H9 (cell line): ENCODE data around the gene NOP53. TPM values are rescaled to one million over a fixed set of nuclear protein-coding genes. Genes with fewer than 3 reads are reported as not detected.

ENCODE experiments used
- DNase-seq: peaks from one replicate; pipeline ENCODE4 v3.0.0-alpha.2; 2017
- H2AFZ ChIP-seq: one replicate; pipeline ENCODE4 v1.6.1; 2013; ENCODE audit warnings: mild to moderate bottlenecking, low read length, control low read depth, moderate library complexity
- H2AK5ac ChIP-seq: 2 replicates; pipeline ENCODE4 v1.6.1; 2013; ENCODE audit warnings: low read length, control low read depth, mixed read lengths; ENCODE audit not compliant: insufficient read length
- H2BK120ac ChIP-seq: one replicate; pipeline ENCODE4 v1.6.1; 2013; ENCODE audit warnings: low read depth, mild to moderate bottlenecking, low read length, control low read depth, inconsistent platforms; ENCODE audit not compliant: poor library complexity, severe bottlenecking
- H2BK12ac ChIP-seq: 2 replicates; pipeline ENCODE4 v1.6.1; 2013; ENCODE audit warnings: low read length, control low read depth, mixed read lengths, low read depth; ENCODE audit not compliant: insufficient read length
- H2BK15ac ChIP-seq: 2 replicates; pipeline ENCODE4 v1.6.1; 2013; ENCODE audit warnings: low read depth, low read length, control low read depth
- H2BK20ac ChIP-seq: one replicate; pipeline ENCODE4 v1.6.1; 2013; ENCODE audit warnings: low read depth, mild to moderate bottlenecking, low read length, control low read depth, inconsistent platforms; ENCODE audit not compliant: poor library complexity, severe bottlenecking
- H2BK5ac ChIP-seq: 2 replicates; pipeline ENCODE4 v1.6.1; 2013; ENCODE audit warnings: low read length, control low read depth, mixed read lengths; ENCODE audit not compliant: insufficient read length
- H3K14ac ChIP-seq: 2 replicates; pipeline ENCODE4 v1.6.1; 2013; ENCODE audit warnings: low read length, control low read depth; ENCODE audit not compliant: insufficient read depth
- H3K18ac ChIP-seq: 2 replicates; pipeline ENCODE4 v1.6.1; 2013; ENCODE audit warnings: low read depth, mild to moderate bottlenecking, mixed read lengths, low read length, control low read depth; ENCODE audit not compliant: insufficient read length
- H3K23ac ChIP-seq: 2 replicates; pipeline ENCODE4 v1.6.1; 2013; ENCODE audit warnings: low read length, control low read depth, mixed read lengths, low read depth; ENCODE audit not compliant: insufficient read length
- H3K23me2 ChIP-seq: 2 replicates; pipeline ENCODE4 v1.6.1; 2013; ENCODE audit warnings: low read depth, mild to moderate bottlenecking, mixed read lengths, low read length, control low read depth; ENCODE audit not compliant: insufficient read length, poor library complexity, severe bottlenecking
- H3K27ac ChIP-seq: 2 replicates; pipeline ENCODE4 v1.5.1; 2013; ENCODE audit warnings: low read length, control low read depth, mixed read lengths, low read depth; ENCODE audit not compliant: insufficient read length
- H3K27me3 ChIP-seq: 2 replicates; pipeline ENCODE4 v1.6.1; 2013; ENCODE audit warnings: low read length, control low read depth, inconsistent platforms; ENCODE audit not compliant: insufficient read depth
- H3K4ac ChIP-seq: 2 replicates; pipeline ENCODE4 v1.6.1; 2013; ENCODE audit warnings: low read depth, mild to moderate bottlenecking, control low read depth, inconsistent platforms, low read length, moderate library complexity
- H3K4me1 ChIP-seq: 2 replicates; pipeline ENCODE4 v1.6.1; 2013; ENCODE audit warnings: low read length, control low read depth, inconsistent platforms; ENCODE audit not compliant: insufficient read depth
- H3K4me2 ChIP-seq: 2 replicates; pipeline ENCODE4 v1.6.1; 2013; ENCODE audit warnings: low read length, control low read depth, mixed read lengths; ENCODE audit not compliant: insufficient read length, insufficient read depth
- H3K56ac ChIP-seq: 2 replicates; pipeline ENCODE4 v1.6.1; 2013; ENCODE audit warnings: low read depth, mild to moderate bottlenecking, mixed read lengths, low read length, control low read depth; ENCODE audit not compliant: insufficient read length
- H3K79me1 ChIP-seq: 2 replicates; pipeline ENCODE4 v1.6.1; 2013; ENCODE audit warnings: low read depth, mild to moderate bottlenecking, moderate library complexity, low read length, control low read depth, inconsistent platforms; ENCODE audit not compliant: insufficient read depth, poor library complexity, severe bottlenecking
- H3K79me2 ChIP-seq: 2 replicates; pipeline ENCODE4 v1.6.1; 2013; ENCODE audit warnings: low read length, control low read depth, inconsistent platforms; ENCODE audit not compliant: insufficient read depth
- H3K9ac ChIP-seq: 2 replicates; pipeline ENCODE4 v1.6.1; 2013; ENCODE audit warnings: low read length, control low read depth, mixed read lengths; ENCODE audit not compliant: insufficient read length; ENCODE audit errors: extremely low read depth
- H3K9me3 ChIP-seq: one replicate; pipeline ENCODE4 v1.6.1; 2013; ENCODE audit warnings: low read depth, low read length, inconsistent platforms; ENCODE audit not compliant: control insufficient read depth
- H3T11ph ChIP-seq: one replicate; pipeline ENCODE4 v1.6.1; 2013; ENCODE audit warnings: mild to moderate bottlenecking, low read length, control low read depth, inconsistent platforms
- H4K20me1 ChIP-seq: one replicate; pipeline ENCODE4 v1.6.1; 2013; ENCODE audit not compliant: control insufficient read depth, insufficient read length, insufficient read depth
- H4K5ac ChIP-seq: 2 replicates; pipeline ENCODE4 v1.6.1; 2013; ENCODE audit warnings: low read depth, mild to moderate bottlenecking, mixed read lengths, low read length, control low read depth; ENCODE audit not compliant: insufficient read length
- H4K8ac ChIP-seq: replicated peaks from 2 replicates; pipeline ENCODE4 v1.6.1; 2013; ENCODE audit warnings: low read length, control low read depth, mixed read lengths, low read depth; ENCODE audit not compliant: insufficient read length
- H4K91ac ChIP-seq: 2 replicates; pipeline ENCODE4 v1.6.1; 2013; ENCODE audit warnings: low read depth, mild to moderate bottlenecking, moderate library complexity, mixed read lengths, low read length, control low read depth; ENCODE audit not compliant: insufficient read length
- H3K27ac Mint-ChIP-seq, 3 experiments: 2 replicates in 2 of 3; 3 replicates in 1 of 3; pipeline ENCODE4 v1.8.0; 2020 to 2021; ENCODE audit warnings: mixed read lengths in 3 of 3, mild to moderate bottlenecking in 1 of 3, moderate library complexity in 1 of 3
- H3K27me3 Mint-ChIP-seq: 2 replicates; pipeline ENCODE4 v1.8.0; 2021; ENCODE audit warnings: low read depth, mild to moderate bottlenecking, moderate library complexity, mixed read lengths
- H3K36me3 Mint-ChIP-seq, 3 experiments: 2 replicates in 2 of 3; 3 replicates in 1 of 3; pipeline ENCODE4 v1.8.0; 2020 to 2021; ENCODE audit warnings: low read depth in 3 of 3, mixed read lengths in 3 of 3; ENCODE audit not compliant: insufficient read depth in 1 of 3
- H3K4me1 Mint-ChIP-seq, 2 experiments: 2 replicates each; pipeline ENCODE4 v1.8.0; 2020; ENCODE audit warnings: mixed read lengths in 2 of 2
- H3K4me3 Mint-ChIP-seq, 2 experiments: 2 replicates in 1 of 2; 3 replicates in 1 of 2; pipeline ENCODE4 v1.8.0; 2020 to 2021; ENCODE audit warnings: mild to moderate bottlenecking in 2 of 2, mixed read lengths in 2 of 2, moderate library complexity in 1 of 2
- H3K9me3 Mint-ChIP-seq, 2 experiments: 2 replicates in 1 of 2; 3 replicates in 1 of 2; pipeline ENCODE4 v1.8.0; 2020; ENCODE audit warnings: mild to moderate bottlenecking in 2 of 2, mixed read lengths in 2 of 2, moderate library complexity in 1 of 2
- CTCF ChIP-seq: fragments of 200-600 bp; sonication (generic); conservative IDR thresholded peaks from 3 replicates; pipeline ENCODE4 v1.8.0; 2021; ENCODE audit warnings: antibody characterized with exemption, mild to moderate bottlenecking
- WGBS: extraction: QIAGEN DNeasy Blood & Tissue Kit; methylation state at CpG from one replicate; pipeline ENCODE4 v1.1.7; 2013; ENCODE audit warnings: missing lambda C conversion rate, low lambda C conversion rate, mixed read lengths; ENCODE audit not compliant: insufficient read length; ENCODE audit errors: extremely low coverage; 5-methylcytosine and 5-hydroxymethylcytosine counted together
- total RNA-seq: library from RNA; stranded (reverse); gene quantifications from 2 replicates; pipeline ENCODE4 v1.2.1, GENCODE V29; 2021

NOP53 gene
- total RNA-seq, 1 experiment from 2014 or later: 325 TPM

- Histone ChIP-seq H3K23ac (no peak overlapping the region), H2BK20ac (no peak overlapping the region), H3K56ac (no peak overlapping the region), H2BK15ac (no peak overlapping the region), H3K27me3 (no peaks in the 10 kb centered on the region), H3K4me1 (peaks cover 4% of the 10 kb centered on the region; the same call in 1 of the 2 replicates), H3K9me3 (no peaks in the 10 kb centered on the region), H3K79me1 (no peaks in the 10 kb centered on the region), H3K27ac (no peak overlapping the region), H4K5ac (no peak overlapping the region), H3K23me2 (peaks cover 6% of the 10 kb centered on the region), H3K4me2 (peak overlapping the region; percentile 30), H2BK5ac (no peak overlapping the region), H3K14ac (no peak overlapping the region), H2AK5ac (no peak overlapping the region), H2BK120ac (no peak overlapping the region), H4K8ac (no peak overlapping the region), H3K18ac (no peak overlapping the region), H4K91ac (no peak overlapping the region), H4K20me1 (no peaks in the 10 kb centered on the region), H3K9ac (no peak overlapping the region), H3T11ph (no peak overlapping the region), H3K79me2 (no peaks in the 10 kb centered on the region), H2BK12ac (no peak overlapping the region), H3K4ac (no peak overlapping the region), H2AFZ (no peak overlapping the region)
- WGBS: no CpG with 5 or more reads among the region's 9 CpGs
- peak; percentile 66 for DNase-seq
- no peaks in the 10 kb centered on the region; the same call in 1 of the 2 replicates for H3K27me3 Mint-ChIP-seq
- no peaks in the 10 kb centered on the region; a peak in 1 of 5 replicates for H3K9me3 Mint-ChIP-seq
- H3K4me1 Mint-ChIP-seq: peaks cover 11 to 13% of the 10 kb centered on the region in 2 experiments
- peak overlapping the region; percentile 80 to 91 for H3K4me3 Mint-ChIP-seq
- peak overlapping the region; percentile 32 to 90 (median 45); a peak in 5 of 7 replicates for H3K27ac Mint-ChIP-seq
- H3K36me3 Mint-ChIP-seq: peaks cover 0 to 14% (median 10%) of the 10 kb centered on the region in 3 experiments; a peak in 6 of 7 replicates
- TF ChIP-seq CTCF: no peak
Observed at GRCh38 chr19:47729468-47729798, 15.9 kb upstream of the NOP53 start.
